Suppressor macrophage treated with lipopolysaccharide for 4 hours (primary cell): ENCODE data around the gene SLC7A9.
"Not testable (repeated sequence)": the region's sequence is repeated elsewhere in the genome, so short reads cannot be mapped to it uniquely, and the experiment has no call there.

Source experiments
- DNase-seq: peaks from one replicate; pipeline ENCODE4 v3.0.0-alpha.2; 2020

SLC7A9 gene

GRCh38 chr19:32824191-32824751 lies 45.3 kb downstream of the SLC7A9 start:
- no peak for DNase-seq

GRCh38 chr19:32823747-32824102 lies 45.8 kb downstream of the SLC7A9 start:
- no peak for DNase-seq

- no peak for DNase-seq
Observed at GRCh38 chr19:32822916-32823746, 46.4 kb downstream of the SLC7A9 start.

- no peak for DNase-seq
Observed at GRCh38 chr19:32819419-32820400, 49.9 kb downstream of the SLC7A9 start.

- DNase-seq: no peak
Observed at GRCh38 chr19:32818536-32818935, 51.0 kb downstream of the SLC7A9 start.

- DNase-seq: no peak
Observed at GRCh38 chr19:32817569-32818476, 51.7 kb downstream of the SLC7A9 start.

- no peak for DNase-seq
Observed at GRCh38 chr19:32816555-32817099, 52.9 kb downstream of the SLC7A9 start.

- DNase-seq: no peak
Observed at GRCh38 chr19:32814624-32815023, 54.9 kb downstream of the SLC7A9 start.

GRCh38 chr19:32813862-32814425 lies 55.6 kb downstream of the SLC7A9 start:
- DNase-seq: no peak

GRCh38 chr19:32812571-32812970 lies 57.0 kb downstream of the SLC7A9 start:
- DNase-seq: no peak

- no peak for DNase-seq
Observed at GRCh38 chr19:32812036-32812435, 57.5 kb downstream of the SLC7A9 start.

- no peak for DNase-seq
Observed at GRCh38 chr19:32811151-32811550, 58.4 kb downstream of the SLC7A9 start.

- DNase-seq: no peak
Observed at GRCh38 chr19:32810452-32810851, 59.1 kb downstream of the SLC7A9 start.

- DNase-seq: no peak
Observed at GRCh38 chr19:32809754-32810153, 59.8 kb downstream of the SLC7A9 start.

- no peak for DNase-seq
Observed at GRCh38 chr19:32809254-32809653, 60.3 kb downstream of the SLC7A9 start.

- no peak for DNase-seq
Observed at GRCh38 chr19:32808236-32808635, 61.3 kb downstream of the SLC7A9 start.

GRCh38 chr19:32802840-32803239 lies 66.7 kb downstream of the SLC7A9 start:
- DNase-seq: no peak

- DNase-seq: no peak
Observed at GRCh38 chr19:32800754-32801153, 68.8 kb downstream of the SLC7A9 start.

- no peak for DNase-seq
Observed at GRCh38 chr19:32800191-32800590, 69.4 kb downstream of the SLC7A9 start.

- DNase-seq: no peak
Observed at GRCh38 chr19:32798201-32798600, 71.4 kb downstream of the SLC7A9 start.

GRCh38 chr19:32789429-32789828 lies 80.1 kb downstream of the SLC7A9 start:
- no peak for DNase-seq

- DNase-seq: not testable (repeated sequence)
Observed at GRCh38 chr19:32787895-32788294, 81.7 kb downstream of the SLC7A9 start.
